H1 (cell line): Measurements from ENCODE around the gene GALNT7. TPM values are rescaled to one million over a fixed set of nuclear protein-coding genes. Genes with fewer than 3 reads are reported as not detected.
A peak's percentile ranks its signal among the peaks of the same experiment; 100 is the strongest.

Experiments used
- CTCF ChIA-PET: fragments of 300-600 bp; sonication (Branson Sonifier 250); formaldehyde crosslinking; loops from one replicate; lab custom pipeline; 2021; ENCODE audit not compliant: partially characterized antibody; lab: Charles Lee
- POLR2A ChIA-PET: fragments of 300-600 bp; sonication (Branson Sonifier 250); formaldehyde crosslinking; loops from one replicate; lab custom pipeline; 2021; ENCODE audit warnings: inconsistent platforms; ENCODE audit not compliant: partially characterized antibody; lab: Charles Lee
- DNase-seq, 2 experiments: peaks; one replicate each; pipeline versions ENCODE4 v3.0.0 to v3.0.0-alpha.2; 2010 to 2022; ENCODE audit warnings: low spot score in 2 of 2, low read depth in 1 of 2, mixed read lengths in 1 of 2
- FAIRE-seq: peaks from 2 replicates; lab custom pipeline; 2011; peaks lifted over from hg19 to GRCh38; lab: Jason Lieb, UNC
- H2AFZ ChIP-seq: 2 replicates; pipeline ENCODE4 v1.8.1; 2012; ENCODE audit warnings: low read length, inconsistent platforms
- H2AK5ac ChIP-seq: 2 replicates; pipeline ENCODE4 v1.6.1; 2013; ENCODE audit warnings: low read depth, low read length
- H2BK120ac ChIP-seq: replicated peaks from 2 replicates; pipeline ENCODE3; 2013; ENCODE audit warnings: low read depth, low read length, inconsistent platforms
- H2BK12ac ChIP-seq: 2 replicates; pipeline ENCODE4 v1.6.1; 2013; ENCODE audit warnings: low read depth, low read length
- H2BK15ac ChIP-seq: 2 replicates; pipeline ENCODE4 v1.6.1; 2013; ENCODE audit warnings: low read length
- H2BK20ac ChIP-seq: 2 replicates; pipeline ENCODE4 v1.6.1; 2013; ENCODE audit warnings: low read length
- H2BK5ac ChIP-seq: 2 replicates; pipeline ENCODE4 v1.6.1; 2013; ENCODE audit warnings: low read depth, low read length
- H3K14ac ChIP-seq: 2 replicates; pipeline ENCODE4 v1.6.1; 2013; ENCODE audit warnings: inconsistent platforms; ENCODE audit not compliant: insufficient read length
- H3K18ac ChIP-seq: 2 replicates; pipeline ENCODE4 v1.6.1; 2013; ENCODE audit warnings: low read length; ENCODE audit errors: extremely low read depth
- H3K23ac ChIP-seq: 2 replicates; pipeline ENCODE4 v1.6.1; 2013; ENCODE audit warnings: inconsistent platforms; ENCODE audit not compliant: insufficient read length
- H3K23me2 ChIP-seq: 2 replicates; pipeline ENCODE4 v1.6.1; 2013; ENCODE audit warnings: low read depth, low read length
- H3K27ac ChIP-seq: 2 replicates; pipeline ENCODE4 v1.6.1; 2011; ENCODE audit warnings: low read depth, low read length, inconsistent platforms
- H3K27me3 ChIP-seq, 4 experiments: replicated peaks in 1 of 4; 1 replicate in 1 of 4; 2 replicates in 3 of 4; pipeline versions ENCODE4 v1.6.1 to v1.8.1; 2011 to 2013; ENCODE audit warnings: low read length in 3 of 4, mild to moderate bottlenecking in 3 of 4, inconsistent platforms in 2 of 4, mixed read lengths in 2 of 4, moderate library complexity in 1 of 4; ENCODE audit not compliant: control insufficient read depth in 3 of 4, insufficient read depth in 3 of 4; ENCODE audit errors: extremely low read depth in 1 of 4
- H3K36me3 ChIP-seq, 4 experiments: 2 replicates each; pipeline versions ENCODE4 v1.6.1 to v1.8.1; 2011 to 2013; ENCODE audit warnings: mild to moderate bottlenecking in 4 of 4, low read length in 3 of 4, moderate library complexity in 2 of 4, control low read depth in 1 of 4, inconsistent platforms in 1 of 4; ENCODE audit not compliant: insufficient read depth in 4 of 4, control insufficient read depth in 2 of 4
- H3K4ac ChIP-seq: replicated peaks from 2 replicates; pipeline ENCODE3; 2013; ENCODE audit warnings: low read length, low read depth, mixed read lengths, inconsistent platforms; ENCODE audit not compliant: insufficient read length
- H3K4me1 ChIP-seq, 4 experiments: replicated peaks in 1 of 4; 1 replicate in 1 of 4; 2 replicates in 3 of 4; pipeline versions ENCODE4 v1.6.1 to v1.8.1; 2011 to 2013; ENCODE audit warnings: low read length in 3 of 4, inconsistent platforms in 2 of 4, mixed read lengths in 1 of 4; ENCODE audit not compliant: insufficient read depth in 4 of 4, control insufficient read depth in 3 of 4
- H3K4me2 ChIP-seq, 2 experiments: 2 replicates each; pipeline versions ENCODE4 v1.6.1 to v1.8.1; 2011 to 2013; ENCODE audit warnings: low read depth in 2 of 2, low read length in 2 of 2, control low read depth in 1 of 2, inconsistent platforms in 1 of 2, mild to moderate bottlenecking in 1 of 2; ENCODE audit not compliant: insufficient read depth in 1 of 2
- H3K4me3 ChIP-seq, 4 experiments: fragments of 200-600, 300-600 bp in 1 of 4; sonication (generic), shearing (Covaris generic), sonication (Bioruptor Twin) in 1 of 4; 2 replicates each; pipeline versions ENCODE4 v1.5.1 to v1.8.1; 2011 to 2016; ENCODE audit warnings: low read length in 4 of 4, low read depth in 3 of 4, control low read depth in 2 of 4, inconsistent platforms in 2 of 4, mild to moderate bottlenecking in 2 of 4, mixed read lengths in 1 of 4, moderate library complexity in 1 of 4; ENCODE audit not compliant: insufficient read depth in 2 of 4; ENCODE audit errors: extremely low read depth in 1 of 4
- H3K56ac ChIP-seq: replicated peaks from 2 replicates; pipeline ENCODE3; 2013; ENCODE audit warnings: low read depth, mild to moderate bottlenecking, mixed read lengths, low read length, inconsistent platforms; ENCODE audit not compliant: insufficient read length
- H3K79me1 ChIP-seq: 2 replicates; pipeline ENCODE4 v1.6.1; 2013; ENCODE audit warnings: low read depth, low read length, control low read depth
- H3K79me2 ChIP-seq, 2 experiments: 2 replicates each; pipeline versions ENCODE4 v1.6.1 to v1.8.1; 2012 to 2013; ENCODE audit warnings: low read length in 2 of 2, mild to moderate bottlenecking in 2 of 2, inconsistent platforms in 1 of 2; ENCODE audit not compliant: insufficient read depth in 2 of 2, control insufficient read depth in 1 of 2
- H3K9ac ChIP-seq, 4 experiments: replicated peaks in 1 of 4; 1 replicate in 1 of 4; 2 replicates in 3 of 4; pipeline versions ENCODE4 v1.6.1 to v1.8.1; 2011 to 2013; ENCODE audit warnings: low read depth in 3 of 4, low read length in 3 of 4, control low read depth in 2 of 4, mild to moderate bottlenecking in 2 of 4, moderate library complexity in 2 of 4, inconsistent platforms in 1 of 4; ENCODE audit errors: extremely low read depth in 1 of 4
- H3K9me3 ChIP-seq, 2 experiments: 2 replicates each; pipeline versions ENCODE4 v1.6.1 to v1.8.1; 2012 to 2013; ENCODE audit warnings: mild to moderate bottlenecking in 2 of 2, moderate library complexity in 2 of 2, control low read depth in 1 of 2, inconsistent platforms in 1 of 2, low read depth in 1 of 2, low read length in 1 of 2, mixed read lengths in 1 of 2; ENCODE audit not compliant: insufficient read depth in 2 of 2
- H4K20me1 ChIP-seq, 2 experiments: replicated peaks in 1 of 2; 2 replicates each; pipeline versions ENCODE3 to v1.8.1; 2011 to 2013; ENCODE audit warnings: inconsistent platforms in 2 of 2, low read length in 2 of 2, mild to moderate bottlenecking in 1 of 2; ENCODE audit not compliant: insufficient read depth in 2 of 2, control insufficient read depth in 1 of 2
- H4K5ac ChIP-seq: 2 replicates; pipeline ENCODE4 v1.6.1; 2013; ENCODE audit warnings: low read length, low read depth, mixed read lengths, inconsistent platforms; ENCODE audit not compliant: insufficient read length
- H4K8ac ChIP-seq: 2 replicates; pipeline ENCODE4 v1.8.0; 2013; ENCODE audit warnings: mild to moderate bottlenecking, moderate library complexity, low read length, inconsistent platforms; ENCODE audit not compliant: insufficient read depth; ENCODE audit errors: extremely low read depth
- H4K91ac ChIP-seq: replicated peaks from 2 replicates; pipeline ENCODE3; 2013; ENCODE audit warnings: low read length, mixed read lengths, inconsistent platforms; ENCODE audit not compliant: insufficient read length
- ASH2L ChIP-seq: fragments of 200-600, 300-600 bp; sonication (generic); IDR thresholded peaks from one replicate; pipeline ENCODE4 v1.7.1; 2017; ENCODE audit warnings: low read length
- BRCA1 ChIP-seq: IDR thresholded peaks from 2 replicates; pipeline ENCODE4 v1.6.1; 2012; ENCODE audit warnings: low read depth, low read length, improper control_type of control experiment
- PHF8 ChIP-seq: fragments of 200-600 bp; sonication (generic); conservative IDR thresholded peaks from 2 replicates; pipeline ENCODE4 v1.7.1; 2012; ENCODE audit warnings: low read depth, mild to moderate bottlenecking, inconsistent platforms, low read length, moderate library complexity
- POLR2A ChIP-seq, 2 experiments: IDR thresholded peaks; 1 replicate in 1 of 2; 2 replicates in 1 of 2; pipeline ENCODE4 v1.6.1; 2011; ENCODE audit warnings: low read depth in 2 of 2, low read length in 2 of 2, mild to moderate bottlenecking in 2 of 2; ENCODE audit errors: control extremely low read depth in 1 of 2
- POU5F1 ChIP-seq: IDR thresholded peaks from 2 replicates; pipeline ENCODE4 v1.6.1; 2011; ENCODE audit warnings: low read depth, mild to moderate bottlenecking, low read length, moderate library complexity
- SAP30 ChIP-seq: fragments of 300-600 bp; sonication (generic); IDR thresholded peaks from 2 replicates; pipeline ENCODE4 v1.7.1; 2012; ENCODE audit warnings: low read length, moderate library complexity, mild to moderate bottlenecking, inconsistent platforms; ENCODE audit not compliant: insufficient read depth, insufficient replicate concordance
- SIN3A ChIP-seq, 2 experiments: IDR thresholded peaks in 1 of 2; conservative IDR thresholded peaks in 1 of 2; 2 replicates each; pipeline ENCODE4 v1.6.1; 2011 to 2012; ENCODE audit warnings: low read length in 2 of 2, improper control_type of control experiment in 1 of 2, low read depth in 1 of 2, mild to moderate bottlenecking in 1 of 2
- SIX5 ChIP-seq: IDR thresholded peaks from 2 replicates; pipeline ENCODE4 v1.6.1; 2011; ENCODE audit warnings: mild to moderate bottlenecking, low read depth, low read length
- WGBS, 2 experiments: shearing (Covaris generic) in 1 of 2; methylation state at CpG; one replicate each; pipeline versions ENCODE4 v1.1.6 to v1.1.7; 2013 to 2015; ENCODE audit warnings: low lambda C conversion rate in 2 of 2, mixed read lengths in 2 of 2, inconsistent platforms in 1 of 2, low coverage in 1 of 2, missing lambda C conversion rate in 1 of 2; ENCODE audit not compliant: insufficient replicate concordance in 2 of 2, insufficient coverage in 1 of 2, insufficient read length in 1 of 2; ENCODE audit errors: extremely low coverage in 1 of 2, missing lambda C conversion rate in 1 of 2; 5-methylcytosine and 5-hydroxymethylcytosine counted together
- polyA plus RNA-seq, 7 experiments: library from polyadenylated mRNA; depleted of rRNA in 3 of 7; stranded (reverse) in 5 of 7; unstranded in 2 of 7; fragments of >200 nt in 5 of 7; fragments of 200-250 nt in 2 of 7; gene quantifications; 1 replicate in 5 of 7; 2 replicates in 1 of 7; 4 replicates in 1 of 7; pipeline versions ENCODE4 v1.2.1 to v1.2.3, GENCODE V29; 2011 to 2013; ENCODE audit warnings: missing spikeins in 2 of 7, mixed read lengths in 2 of 7
- total RNA-seq: library from RNA; stranded (reverse); fragmentation: NEBNext Ultra II Directional; extraction: Animal tissue kit (Norgen Biotek cat#: 25700); gene quantifications from 2 replicates; pipeline ENCODE4 v1.2.1, GENCODE V29; 2021
- TF ChIP-seq, protein P1 (sequence below): IDR thresholded peaks from 2 replicates; pipeline ENCODE4 v1.6.1; 2012; ENCODE audit warnings: low read length, inconsistent platforms

Gene GALNT7
- total and polyA plus RNA-seq, 2 of the 8 experiments (the other 6 are each of a cell fraction or from before 2014, with no cell fraction given), result 22.4 to 85.5 TPM

DNA sequence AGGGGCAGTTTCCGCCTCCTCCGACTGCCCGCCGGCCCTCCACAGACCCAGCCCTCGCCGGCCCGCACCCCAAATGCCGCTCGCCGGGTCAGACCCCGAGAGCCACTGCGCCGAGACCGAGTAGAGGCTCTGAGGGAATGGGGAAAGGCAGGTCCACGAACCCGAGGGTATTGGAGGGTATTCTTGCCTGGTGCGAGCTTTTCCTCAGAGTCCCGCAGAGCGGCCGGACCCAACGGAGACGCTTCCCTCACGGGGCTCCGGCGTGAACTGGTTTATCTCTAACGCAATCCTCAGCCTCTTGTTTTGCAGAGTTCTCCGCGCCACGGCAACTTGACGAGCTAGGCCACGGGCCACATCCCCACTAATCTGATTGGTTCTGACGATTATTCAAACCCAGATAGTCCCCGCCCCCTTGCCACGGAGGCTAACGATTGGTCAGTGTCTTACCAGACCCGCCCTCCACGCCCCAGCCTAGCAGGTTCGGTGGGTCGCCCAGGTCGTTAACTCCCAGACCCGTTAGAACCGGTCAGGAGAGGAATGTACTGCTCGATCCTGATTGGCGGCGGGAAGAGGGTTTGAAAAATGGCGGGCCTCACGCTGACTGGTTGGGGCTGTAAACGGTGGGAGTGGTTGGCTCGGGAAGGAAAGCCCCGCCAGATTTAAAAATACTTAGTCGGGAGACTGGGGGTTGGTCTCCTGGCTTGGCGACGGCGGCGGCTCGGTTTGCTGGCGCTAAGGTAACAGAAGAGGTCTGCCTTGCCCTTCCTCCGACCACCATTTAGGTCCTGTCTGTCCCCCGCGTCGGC, 165.7 kb downstream of the GALNT7 start, which contains the start of gene HMGB2:
TSS of gene HMGB2 (minus strand) at position 274 of the 806 bp plus-strand sequence. CDS start 709 bp downstream, outside the sequence.
- peak within 1 kb of the TSS; percentile 100 for H3K27ac ChIP-seq
- H2BK120ac ChIP-seq, result no peak within 1 kb of the TSS
- no peak within 1 kb of the TSS for H3K4ac ChIP-seq
- peak within 1 kb of the TSS; percentile 97 for H2BK12ac ChIP-seq
- peak within 1 kb of the TSS; percentile 98 for H3K18ac ChIP-seq
- H2BK5ac ChIP-seq, result peak within 1 kb of the TSS; percentile 96
- peak; percentile 99 to 100 for DNase-seq
- H3K36me3 ChIP-seq, result peaks cover 6 to 40% (median 19%) of the 10 kb centered on the region in 4 experiments; a peak in 7 of 8 replicates
- no peak within 1 kb of the TSS for H3K23ac ChIP-seq
- 0% methylated on average over 61 of the region's 61 CpGs; no CpG with 5 or more reads in 1 of the 2 experiments for WGBS, 2 experiments
- peaks cover 0 to 19% of the 10 kb centered on the region in 2 experiments; a peak in 3 of 4 replicates for H3K79me2 ChIP-seq
- H3K23me2 ChIP-seq, result peaks cover 3% of the 10 kb centered on the region; the same call in 1 of the 2 replicates
- CTCF ChIA-PET, result interaction anchor here (0.7 to 3.0 kb wide), 10 partner anchors 12 to 321 kb away, joined by 3 to 12 read pairs (median 4); partner anchors contain the start of gene SAP30
- no peak within 1 kb of the TSS for H2BK15ac ChIP-seq
- H2BK20ac ChIP-seq, result no peak within 1 kb of the TSS
- peak within 1 kb of the TSS; percentile 70 for H4K91ac ChIP-seq
- H2AFZ ChIP-seq, result no peak within 1 kb of the TSS; the same call in 1 of the 2 replicates
- FAIRE-seq, result peak; percentile 90
- H3K56ac ChIP-seq, result peak within 1 kb of the TSS; percentile 71
- peak within 1 kb of the TSS; percentile 99 to 100 (median 100) for H3K9ac ChIP-seq
- H3K9me3 ChIP-seq, result no peaks in the 10 kb centered on the region
- peak within 1 kb of the TSS; percentile 81 to 90 for H3K4me2 ChIP-seq
- peak within 1 kb of the TSS; percentile 73 to 99 (median 94) for H3K4me3 ChIP-seq
- no peaks in the 10 kb centered on the region for H3K79me1 ChIP-seq
- H4K8ac ChIP-seq, result peak within 1 kb of the TSS; percentile 100
- peaks cover 2 to 4% of the 10 kb centered on the region in 2 experiments for H4K20me1 ChIP-seq
- H3K27me3 ChIP-seq, result no peaks in the 10 kb centered on the region
- H3K14ac ChIP-seq, result no peak within 1 kb of the TSS
- H4K5ac ChIP-seq, result peak within 1 kb of the TSS; percentile 99
- no peak within 1 kb of the TSS for H2AK5ac ChIP-seq
- H3K4me1 ChIP-seq, result peaks cover 0 to 3% (median 3%) of the 10 kb centered on the region in 4 experiments; a peak in 6 of 7 replicates
- POLR2A ChIA-PET, result interaction anchor here (0.6 to 8.0 kb wide), 45 partner anchors 11 to 404 kb away, joined by 3 to 123 read pairs (median 4); partner anchors contain the start of genes GALNT7, SAP30 and SCRG1
- TF ChIP-seq, protein P1, sequence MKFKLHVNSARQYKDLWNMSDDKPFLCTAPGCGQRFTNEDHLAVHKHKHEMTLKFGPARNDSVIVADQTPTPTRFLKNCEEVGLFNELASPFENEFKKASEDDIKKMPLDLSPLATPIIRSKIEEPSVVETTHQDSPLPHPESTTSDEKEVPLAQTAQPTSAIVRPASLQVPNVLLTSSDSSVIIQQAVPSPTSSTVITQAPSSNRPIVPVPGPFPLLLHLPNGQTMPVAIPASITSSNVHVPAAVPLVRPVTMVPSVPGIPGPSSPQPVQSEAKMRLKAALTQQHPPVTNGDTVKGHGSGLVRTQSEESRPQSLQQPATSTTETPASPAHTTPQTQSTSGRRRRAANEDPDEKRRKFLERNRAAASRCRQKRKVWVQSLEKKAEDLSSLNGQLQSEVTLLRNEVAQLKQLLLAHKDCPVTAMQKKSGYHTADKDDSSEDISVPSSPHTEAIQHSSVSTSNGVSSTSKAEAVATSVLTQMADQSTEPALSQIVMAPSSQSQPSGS, result no peak
- no peak for TF ChIP-seq POU5F1
- TF ChIP-seq SAP30, result no peak
- TF ChIP-seq SIN3A (conservative IDR thresholded peaks at IDR 0.05 in 1 of 2, IDR thresholded peaks at IDR 0.05 in 1 of 2; ENCODE audit: low read depth in 1 of 2, low read length in 2 of 2), result peak; percentile 55 to 56; a peak in 3 of 4 replicates
- TF ChIP-seq BRCA1, result no peak
- TF ChIP-seq ASH2L, result peak; percentile 16
- peak; percentile 88 for TF ChIP-seq PHF8
- no peak for TF ChIP-seq SIX5
- peak; percentile 95 to 99 for TF ChIP-seq POLR2A (IDR thresholded peaks at IDR 0.05; ENCODE audit: control extremely low read depth in 1 of 2, low read depth in 2 of 2, low read length in 2 of 2)
